ENCODE measurements around the gene DYNC1H1. TPM values are rescaled to one million over a fixed set of nuclear protein-coding genes. Genes with fewer than 3 reads are reported as not detected.

Gene DYNC1H1
- total and polyA plus RNA-seq, 2 experiments from 2014 or later = 179 to 635 TPM

- DNase-seq (ENCODE audit: low spot score) (no peak), ATAC-seq (no peak)
- H2AFZ ChIP-seq = no peak overlapping the region
- H3K79me2 ChIP-seq (replicated peaks; ENCODE audit: insufficient read depth) = no peaks in the 10 kb centered on the region
- no peaks in the 10 kb centered on the region for H3K36me3 Mint-ChIP-seq (ENCODE audit: low read depth)
- TF ChIP-seq ZNF114 (CRISPR knock-in tag; IDR thresholded peaks at IDR 0.05) = no peak
- no peak overlapping the region for H3K27ac Mint-ChIP-seq
- no peaks in the 10 kb centered on the region for H3K27me3 ChIP-seq (ENCODE audit: insufficient read depth)
- 0 out of 2 replicates have a peak, but pooled peaks cover 3% of the 10 kb centered on the region for H3F3A ChIP-seq (replicated peaks; ENCODE audit: low read depth)
- H3K9me2 ChIP-seq (ENCODE audit: insufficient read depth) = no peaks in the 10 kb centered on the region
- H3K4me3 ChIP-seq = no peak overlapping the region
- H3K4me1 ChIP-seq (ENCODE audit: insufficient read depth) = peaks cover 5% of the 10 kb centered on the region
- H3K4me3 Mint-ChIP-seq = no peak overlapping the region
- no peaks in the 10 kb centered on the region for H3K9me3 Mint-ChIP-seq
- H3K4me2 ChIP-seq = no peak overlapping the region
- no peak overlapping the region for H3K27ac ChIP-seq (ENCODE audit: low read depth)
- H3K27me3 Mint-ChIP-seq (ENCODE audit: insufficient read depth, low read depth, poor library complexity) = peaks cover 8% of the 10 kb centered on the region
- no peaks in the 10 kb centered on the region for H4K20me1 ChIP-seq (replicated peaks; ENCODE audit: insufficient read depth)
- H3K4me1 Mint-ChIP-seq = peaks cover 6% of the 10 kb centered on the region; the same call in 1 of the 3 replicates
- no peaks in the 10 kb centered on the region for H3K36me3 ChIP-seq (ENCODE audit: insufficient read depth)
These were observed 11.2 kb upstream of the DYNC1H1 start for GRCh38 chr14:101953151-101953550.

- no peak for TF ChIP-seq CREB1 (CRISPR knock-in tag; IDR thresholded peaks at IDR 0.05; ENCODE audit: low read depth)
- TF ChIP-seq REST (IDR thresholded peaks at IDR 0.05; ENCODE audit: unreplicated experiment) = no peak
- TF ChIP-seq ZNF114 (CRISPR knock-in tag; IDR thresholded peaks at IDR 0.05) = no peak
- TF ChIP-seq POLR2AphosphoS5 (IDR thresholded peaks at IDR 0.05; ENCODE audit: low read depth) = no peak
- TF ChIP-seq, protein P1, sequence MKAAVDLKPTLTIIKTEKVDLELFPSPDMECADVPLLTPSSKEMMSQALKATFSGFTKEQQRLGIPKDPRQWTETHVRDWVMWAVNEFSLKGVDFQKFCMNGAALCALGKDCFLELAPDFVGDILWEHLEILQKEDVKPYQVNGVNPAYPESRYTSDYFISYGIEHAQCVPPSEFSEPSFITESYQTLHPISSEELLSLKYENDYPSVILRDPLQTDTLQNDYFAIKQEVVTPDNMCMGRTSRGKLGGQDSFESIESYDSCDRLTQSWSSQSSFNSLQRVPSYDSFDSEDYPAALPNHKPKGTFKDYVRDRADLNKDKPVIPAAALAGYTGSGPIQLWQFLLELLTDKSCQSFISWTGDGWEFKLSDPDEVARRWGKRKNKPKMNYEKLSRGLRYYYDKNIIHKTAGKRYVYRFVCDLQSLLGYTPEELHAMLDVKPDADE (IDR thresholded peaks at IDR 0.05) = no peak
- no peak for TF ChIP-seq EZH2phosphoT487 (IDR thresholded peaks at IDR 0.05; ENCODE audit: unreplicated experiment)
- TF ChIP-seq NANOG (IDR thresholded peaks at IDR 0.05; ENCODE audit: borderline replicate concordance) = no peak
- TF ChIP-seq, protein P2, sequence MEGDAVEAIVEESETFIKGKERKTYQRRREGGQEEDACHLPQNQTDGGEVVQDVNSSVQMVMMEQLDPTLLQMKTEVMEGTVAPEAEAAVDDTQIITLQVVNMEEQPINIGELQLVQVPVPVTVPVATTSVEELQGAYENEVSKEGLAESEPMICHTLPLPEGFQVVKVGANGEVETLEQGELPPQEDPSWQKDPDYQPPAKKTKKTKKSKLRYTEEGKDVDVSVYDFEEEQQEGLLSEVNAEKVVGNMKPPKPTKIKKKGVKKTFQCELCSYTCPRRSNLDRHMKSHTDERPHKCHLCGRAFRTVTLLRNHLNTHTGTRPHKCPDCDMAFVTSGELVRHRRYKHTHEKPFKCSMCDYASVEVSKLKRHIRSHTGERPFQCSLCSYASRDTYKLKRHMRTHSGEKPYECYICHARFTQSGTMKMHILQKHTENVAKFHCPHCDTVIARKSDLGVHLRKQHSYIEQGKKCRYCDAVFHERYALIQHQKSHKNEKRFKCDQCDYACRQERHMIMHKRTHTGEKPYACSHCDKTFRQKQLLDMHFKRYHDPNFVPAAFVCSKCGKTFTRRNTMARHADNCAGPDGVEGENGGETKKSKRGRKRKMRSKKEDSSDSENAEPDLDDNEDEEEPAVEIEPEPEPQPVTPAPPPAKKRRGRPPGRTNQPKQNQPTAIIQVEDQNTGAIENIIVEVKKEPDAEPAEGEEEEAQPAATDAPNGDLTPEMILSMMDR (conservative IDR thresholded peaks at IDR 0.05; ENCODE audit: low read depth in 2 of 2) = no peak
- TF ChIP-seq, protein P3, sequence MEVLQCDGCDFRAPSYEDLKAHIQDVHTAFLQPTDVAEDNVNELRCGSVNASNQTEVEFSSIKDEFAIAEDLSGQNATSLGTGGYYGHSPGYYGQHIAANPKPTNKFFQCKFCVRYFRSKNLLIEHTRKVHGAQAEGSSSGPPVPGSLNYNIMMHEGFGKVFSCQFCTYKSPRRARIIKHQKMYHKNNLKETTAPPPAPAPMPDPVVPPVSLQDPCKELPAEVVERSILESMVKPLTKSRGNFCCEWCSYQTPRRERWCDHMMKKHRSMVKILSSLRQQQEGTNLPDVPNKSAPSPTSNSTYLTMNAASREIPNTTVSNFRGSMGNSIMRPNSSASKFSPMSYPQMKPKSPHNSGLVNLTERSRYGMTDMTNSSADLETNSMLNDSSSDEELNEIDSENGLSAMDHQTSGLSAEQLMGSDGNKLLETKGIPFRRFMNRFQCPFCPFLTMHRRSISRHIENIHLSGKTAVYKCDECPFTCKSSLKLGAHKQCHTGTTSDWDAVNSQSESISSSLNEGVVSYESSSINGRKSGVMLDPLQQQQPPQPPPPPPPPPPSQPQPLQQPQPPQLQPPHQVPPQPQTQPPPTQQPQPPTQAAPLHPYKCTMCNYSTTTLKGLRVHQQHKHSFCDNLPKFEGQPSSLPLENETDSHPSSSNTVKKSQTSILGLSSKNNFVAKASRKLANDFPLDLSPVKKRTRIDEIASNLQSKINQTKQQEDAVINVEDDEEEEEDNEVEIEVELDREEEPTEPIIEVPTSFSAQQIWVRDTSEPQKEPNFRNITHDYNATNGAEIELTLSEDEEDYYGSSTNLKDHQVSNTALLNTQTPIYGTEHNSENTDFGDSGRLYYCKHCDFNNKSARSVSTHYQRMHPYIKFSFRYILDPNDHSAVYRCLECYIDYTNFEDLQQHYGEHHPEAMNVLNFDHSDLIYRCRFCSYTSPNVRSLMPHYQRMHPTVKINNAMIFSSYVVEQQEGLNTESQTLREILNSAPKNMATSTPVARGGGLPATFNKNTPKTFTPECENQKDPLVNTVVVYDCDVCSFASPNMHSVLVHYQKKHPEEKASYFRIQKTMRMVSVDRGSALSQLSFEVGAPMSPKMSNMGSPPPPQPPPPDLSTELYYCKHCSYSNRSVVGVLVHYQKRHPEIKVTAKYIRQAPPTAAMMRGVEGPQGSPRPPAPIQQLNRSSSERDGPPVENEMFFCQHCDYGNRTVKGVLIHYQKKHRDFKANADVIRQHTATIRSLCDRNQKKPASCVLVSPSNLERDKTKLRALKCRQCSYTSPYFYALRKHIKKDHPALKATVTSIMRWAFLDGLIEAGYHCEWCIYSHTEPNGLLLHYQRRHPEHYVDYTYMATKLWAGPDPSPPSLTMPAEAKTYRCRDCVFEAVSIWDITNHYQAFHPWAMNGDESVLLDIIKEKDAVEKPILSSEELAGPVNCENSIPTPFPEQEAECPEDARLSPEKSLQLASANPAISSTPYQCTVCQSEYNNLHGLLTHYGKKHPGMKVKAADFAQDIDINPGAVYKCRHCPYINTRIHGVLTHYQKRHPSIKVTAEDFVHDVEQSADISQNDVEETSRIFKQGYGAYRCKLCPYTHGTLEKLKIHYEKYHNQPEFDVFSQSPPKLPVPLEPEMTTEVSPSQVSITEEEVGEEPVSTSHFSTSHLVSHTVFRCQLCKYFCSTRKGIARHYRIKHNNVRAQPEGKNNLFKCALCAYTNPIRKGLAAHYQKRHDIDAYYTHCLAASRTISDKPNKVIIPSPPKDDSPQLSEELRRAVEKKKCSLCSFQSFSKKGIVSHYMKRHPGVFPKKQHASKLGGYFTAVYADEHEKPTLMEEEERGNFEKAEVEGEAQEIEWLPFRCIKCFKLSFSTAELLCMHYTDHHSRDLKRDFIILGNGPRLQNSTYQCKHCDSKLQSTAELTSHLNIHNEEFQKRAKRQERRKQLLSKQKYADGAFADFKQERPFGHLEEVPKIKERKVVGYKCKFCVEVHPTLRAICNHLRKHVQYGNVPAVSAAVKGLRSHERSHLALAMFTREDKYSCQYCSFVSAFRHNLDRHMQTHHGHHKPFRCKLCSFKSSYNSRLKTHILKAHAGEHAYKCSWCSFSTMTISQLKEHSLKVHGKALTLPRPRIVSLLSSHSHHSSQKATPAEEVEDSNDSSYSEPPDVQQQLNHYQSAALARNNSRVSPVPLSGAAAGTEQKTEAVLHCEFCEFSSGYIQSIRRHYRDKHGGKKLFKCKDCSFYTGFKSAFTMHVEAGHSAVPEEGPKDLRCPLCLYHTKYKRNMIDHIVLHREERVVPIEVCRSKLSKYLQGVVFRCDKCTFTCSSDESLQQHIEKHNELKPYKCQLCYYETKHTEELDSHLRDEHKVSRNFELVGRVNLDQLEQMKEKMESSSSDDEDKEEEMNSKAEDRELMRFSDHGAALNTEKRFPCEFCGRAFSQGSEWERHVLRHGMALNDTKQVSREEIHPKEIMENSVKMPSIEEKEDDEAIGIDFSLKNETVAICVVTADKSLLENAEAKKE (CRISPR knock-in tag; IDR thresholded peaks at IDR 0.05) = no peak
- Histone ChIP-seq H3K4me1 (ENCODE audit: insufficient read depth) (no peaks in the 10 kb centered on the region), H3K9me2 (ENCODE audit: insufficient read depth) (no peaks in the 10 kb centered on the region), H3K27ac (ENCODE audit: low read depth) (no peak overlapping the region), H3K4me3 (no peak overlapping the region), H3K4me2 (no peak overlapping the region), H3K27me3 (ENCODE audit: insufficient read depth) (no peaks in the 10 kb centered on the region), H3K79me2 (replicated peaks; ENCODE audit: insufficient read depth) (no peaks in the 10 kb centered on the region), H3F3A (replicated peaks; ENCODE audit: low read depth) (no peaks in the 10 kb centered on the region), H3K36me3 (ENCODE audit: insufficient read depth) (no peaks in the 10 kb centered on the region), H2AFZ (no peak overlapping the region), H4K20me1 (replicated peaks; ENCODE audit: insufficient read depth) (no peaks in the 10 kb centered on the region)
- no peaks in the 10 kb centered on the region for H3K9me3 Mint-ChIP-seq
- DNase-seq (ENCODE audit: low spot score) (no peak), ATAC-seq (no peak)
- no peaks in the 10 kb centered on the region; the same call in 2 of the 3 replicates for H3K4me1 Mint-ChIP-seq
- H3K27me3 Mint-ChIP-seq (ENCODE audit: insufficient read depth, low read depth, poor library complexity) = peaks cover 10% of the 10 kb centered on the region
- H3K4me3 Mint-ChIP-seq = no peak overlapping the region
- no peaks in the 10 kb centered on the region for H3K36me3 Mint-ChIP-seq (ENCODE audit: low read depth)
- no peak overlapping the region for H3K27ac Mint-ChIP-seq
These were observed 9.9 kb upstream of the DYNC1H1 start for GRCh38 chr14:101954501-101954900.
